ENCODE measurements around the gene TTC28. TPM values are rescaled to one million over a fixed set of nuclear protein-coding genes. Genes with fewer than 3 reads are reported as not detected.
"Not testable (repeated sequence)": the region's sequence is repeated elsewhere in the genome, so short reads cannot be mapped to it uniquely, and the experiment has no call there.

Gene TTC28
- total RNA-seq, 4 donors from 2014 or later: 43.8 to 130 (median 92.0) TPM

- Histone ChIP-seq H3K4me1 (no peaks in the 10 kb centered on the region), H3K9me3 (no peaks in the 10 kb centered on the region), H3K27me3 (no peaks in the 10 kb centered on the region), H3K4me3 (no peak overlapping the region), H3K27ac (no peak overlapping the region), H3K36me3 (no peaks in the 10 kb centered on the region)
- no peak for DNase-seq
- TF ChIP-seq POLR2A (IDR thresholded peaks at IDR 0.05) (no peak), CTCF (IDR thresholded peaks at IDR 0.05) (no peak)
- intact Hi-C loops (cut with DNase I; ENCODE audit: low total_unique reads): no loop called here
Measured at GRCh38 chr22:28674121-28674563, 5.5 kb downstream of the TTC28 start.

GRCh38 chr22:28670756-28671155 is 8.9 kb downstream of the TTC28 start:
- Histone ChIP-seq H3K4me3 (no peak overlapping the region), H3K36me3 (no peaks in the 10 kb centered on the region), H3K4me1 (no peaks in the 10 kb centered on the region), H3K27me3 (no peaks in the 10 kb centered on the region), H3K27ac (no peak overlapping the region), H3K9me3 (no peaks in the 10 kb centered on the region)
- intact Hi-C loops (cut with DNase I; ENCODE audit: low total_unique reads): no loop called here
- TF ChIP-seq CTCF (IDR thresholded peaks at IDR 0.05): no peak
- DNase-seq: no peak

GRCh38 chr22:28670161-28670560 is 9.5 kb downstream of the TTC28 start:
- no peak overlapping the region for H3K27ac ChIP-seq
- no peaks in the 10 kb centered on the region for H3K4me1 ChIP-seq
- H3K4me3 ChIP-seq: no peak overlapping the region
- intact Hi-C loops (cut with DNase I; ENCODE audit: low total_unique reads): no loop called here
- H3K27me3 ChIP-seq: no peaks in the 10 kb centered on the region
- TF ChIP-seq CTCF (IDR thresholded peaks at IDR 0.05): no peak
- TF ChIP-seq POLR2A (IDR thresholded peaks at IDR 0.05): no peak
- no peaks in the 10 kb centered on the region for H3K36me3 ChIP-seq
- no peaks in the 10 kb centered on the region for H3K9me3 ChIP-seq
- DNase-seq: no peak

GRCh38 chr22:28669387-28669786 is 10.3 kb downstream of the TTC28 start:
- H3K27me3 ChIP-seq: no peaks in the 10 kb centered on the region
- intact Hi-C loops (cut with DNase I; ENCODE audit: low total_unique reads): no loop called here
- H3K9me3 ChIP-seq: no peaks in the 10 kb centered on the region
- DNase-seq: no peak
- no peak overlapping the region for H3K27ac ChIP-seq
- H3K4me3 ChIP-seq: no peak overlapping the region
- no peaks in the 10 kb centered on the region for H3K36me3 ChIP-seq
- TF ChIP-seq POLR2A (IDR thresholded peaks at IDR 0.05) (no peak), CTCF (IDR thresholded peaks at IDR 0.05) (no peak)
- H3K4me1 ChIP-seq: no peaks in the 10 kb centered on the region

GRCh38 chr22:28663569-28663942 is 16.1 kb downstream of the TTC28 start:
- H3K36me3 ChIP-seq; H3K4me1 ChIP-seq; H3K9me3 ChIP-seq; intact Hi-C loops (cut with DNase I; ENCODE audit: low total_unique reads); H3K27me3 ChIP-seq; DNase-seq; H3K27ac ChIP-seq; H3K4me3 ChIP-seq: not testable (repeated sequence)

- Histone ChIP-seq H3K36me3 (no peaks in the 10 kb centered on the region), H3K4me3 (no peak overlapping the region), H3K9me3 (no peaks in the 10 kb centered on the region), H3K27me3 (no peaks in the 10 kb centered on the region), H3K27ac (no peak overlapping the region), H3K4me1 (no peaks in the 10 kb centered on the region)
- DNase-seq: no peak
- intact Hi-C loops (cut with DNase I; ENCODE audit: low total_unique reads): no loop called here
- TF ChIP-seq POLR2A (IDR thresholded peaks at IDR 0.05) (no peak), CTCF (IDR thresholded peaks at IDR 0.05) (no peak)
Measured at GRCh38 chr22:28658448-28658847, 21.2 kb downstream of the TTC28 start.

Data from uterus (tissue), 4 donors.